Measurements from ENCODE around the gene VPS9D1. TPM values are rescaled to one million over a fixed set of nuclear protein-coding genes. Genes with fewer than 3 reads are reported as not detected.
A peak's percentile ranks its signal among the peaks of the same experiment; 100 is the strongest.

Gene VPS9D1
- total and polyA plus RNA-seq, 2 experiments from 2014 or later = 4.8 to 19.5 TPM

DNA sequence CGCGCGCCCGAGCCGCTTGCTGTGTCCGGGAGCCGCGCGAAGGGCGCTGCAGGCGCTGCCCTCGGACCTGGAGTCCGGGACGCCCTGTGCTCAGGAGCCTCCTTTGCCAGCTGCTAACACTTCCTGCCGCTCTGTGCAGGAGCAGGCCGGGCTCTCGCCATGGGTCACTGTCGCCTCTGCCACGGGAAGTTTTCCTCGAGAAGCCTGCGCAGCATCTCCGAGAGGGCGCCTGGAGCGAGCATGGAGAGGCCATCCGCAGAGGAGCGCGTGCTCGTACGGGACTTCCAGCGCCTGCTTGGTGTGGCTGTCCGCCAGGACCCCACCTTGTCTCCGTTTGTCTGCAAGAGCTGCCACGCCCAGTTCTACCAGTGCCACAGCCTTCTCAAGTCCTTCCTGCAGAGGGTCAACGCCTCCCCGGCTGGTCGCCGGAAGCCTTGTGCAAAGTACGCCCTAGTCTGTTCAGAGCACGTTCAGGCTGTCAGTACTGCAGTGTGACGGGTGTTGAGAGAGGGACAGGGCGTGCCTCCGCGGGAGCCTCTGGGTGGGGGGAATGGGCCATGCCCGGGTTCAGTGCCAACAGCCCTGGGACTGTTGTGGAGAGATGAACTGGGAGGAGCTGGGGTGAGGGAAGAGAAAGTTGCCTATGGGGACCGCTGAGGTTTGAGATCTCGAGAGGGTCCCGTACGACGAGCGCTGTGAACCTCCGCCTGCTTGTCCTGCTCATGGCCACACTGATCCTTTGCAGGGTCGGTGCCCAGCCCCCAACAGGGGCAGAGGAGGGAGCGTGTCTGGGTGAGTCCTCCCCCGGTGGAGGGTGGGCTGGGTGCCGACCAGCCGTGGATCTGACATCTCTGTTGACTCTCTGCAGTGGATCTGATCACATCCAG is 1.9 kb upstream of the VPS9D1 start:
- peak overlapping the region; percentile 81 for H3K9ac ChIP-seq
- H3K4me3 ChIP-seq = peak overlapping the region; percentile 76
- peaks cover 74% of the 10 kb centered on the region for H3K79me2 ChIP-seq (ENCODE audit: insufficient read depth)
- H3K4me1 ChIP-seq (ENCODE audit: insufficient read depth) = peaks cover 17% of the 10 kb centered on the region
- 54 to 55% methylated on average over 53 to 55 of the region's 56 CpGs for WGBS, 2 experiments (ENCODE audit: low coverage in 1 of 2, low lambda C conversion rate in 2 of 2, missing lambda C conversion rate in 2 of 2)
- no peaks in the 10 kb centered on the region for H3K9me2 ChIP-seq (ENCODE audit: insufficient read depth)
- no peaks in the 10 kb centered on the region for H3K9me3 ChIP-seq (ENCODE audit: low read depth)
- in situ Hi-C loops (cut with MboI) = no loop called here
- peaks cover 7% of the 10 kb centered on the region; the same call in 1 of the 2 replicates for H3K36me3 ChIP-seq (ENCODE audit: low read depth)
- H3F3A ChIP-seq (ENCODE audit: insufficient read depth) = peaks cover 22% of the 10 kb centered on the region
- H3K4me2 ChIP-seq (ENCODE audit: unreplicated experiment) = peak overlapping the region; percentile 84
- no peaks in the 10 kb centered on the region for H4K20me1 ChIP-seq (ENCODE audit: insufficient read depth)
- H3K27ac ChIP-seq = peak overlapping the region; percentile 86
- TF ChIP-seq EZH2 (IDR thresholded peaks at IDR 0.05; ENCODE audit: insufficient read depth, poor library complexity, severe bottlenecking) (no peak), EZH2phosphoT487 (IDR thresholded peaks at IDR 0.05; ENCODE audit: insufficient read depth, low read depth) (no peak)
- DNase-seq = peak; percentile 26
- no peaks in the 10 kb centered on the region for H3K27me3 ChIP-seq (replicated peaks; ENCODE audit: insufficient read depth)
- no peak overlapping the region for H2AFZ ChIP-seq

DNA sequence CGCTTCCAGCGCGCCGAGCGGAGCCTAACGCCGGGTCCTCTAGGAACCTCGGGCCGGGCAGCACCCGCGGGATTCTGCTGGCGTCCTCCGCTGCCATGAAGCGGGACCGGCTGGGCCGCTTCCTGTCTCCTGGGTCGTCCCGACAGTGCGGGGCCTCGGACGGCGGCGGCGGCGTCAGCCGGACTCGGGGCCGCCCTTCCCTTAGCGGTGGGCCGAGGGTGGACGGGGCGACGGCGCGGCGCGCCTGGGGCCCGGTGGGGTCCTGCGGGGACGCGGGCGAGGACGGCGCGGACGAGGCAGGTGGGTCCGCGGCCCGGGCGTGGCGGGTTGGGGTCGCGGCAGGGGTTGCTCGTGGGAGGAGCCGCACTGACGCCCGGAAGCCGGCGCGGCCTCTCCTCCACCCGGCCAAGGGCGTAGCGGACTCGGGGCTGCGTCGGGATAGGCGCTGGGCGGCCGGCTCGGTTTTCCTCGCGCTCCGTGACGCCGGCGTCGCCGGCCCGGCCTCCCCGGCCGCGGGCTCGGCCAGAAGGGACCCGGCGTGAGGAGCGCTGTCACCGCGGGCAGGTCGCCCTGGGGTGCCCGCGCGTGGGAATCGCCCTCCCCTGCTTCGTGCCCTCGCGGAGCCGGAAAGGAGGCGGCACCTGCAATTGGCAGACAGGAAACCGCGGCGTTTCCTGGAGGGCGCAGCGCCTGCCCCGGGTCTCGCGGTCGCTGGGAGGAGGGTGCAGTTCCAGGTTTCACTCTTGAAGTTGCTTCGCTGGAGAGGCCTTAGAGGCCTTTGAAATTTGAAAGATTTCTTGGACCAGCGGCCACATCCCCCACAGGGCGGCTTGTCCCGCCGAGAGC is 1.1 kb upstream of the VPS9D1 start:
- H3K27me3 ChIP-seq (replicated peaks; ENCODE audit: insufficient read depth) = no peaks in the 10 kb centered on the region
- in situ Hi-C loops (cut with MboI) = no loop called here
- peaks cover 17% of the 10 kb centered on the region for H3K4me1 ChIP-seq (ENCODE audit: insufficient read depth)
- DNase-seq = peak; percentile 77
- no peaks in the 10 kb centered on the region for H4K20me1 ChIP-seq (ENCODE audit: insufficient read depth)
- H3K9me3 ChIP-seq (ENCODE audit: low read depth) = no peaks in the 10 kb centered on the region
- TF ChIP-seq EZH2phosphoT487 (IDR thresholded peaks at IDR 0.05; ENCODE audit: insufficient read depth, low read depth) (no peak), EZH2 (IDR thresholded peaks at IDR 0.05; ENCODE audit: insufficient read depth, poor library complexity, severe bottlenecking) (no peak)
- peak overlapping the region; percentile 84 for H3K4me2 ChIP-seq (ENCODE audit: unreplicated experiment)
- H3K9me2 ChIP-seq (ENCODE audit: insufficient read depth) = no peaks in the 10 kb centered on the region
- H3K79me2 ChIP-seq (ENCODE audit: insufficient read depth) = peaks cover 71% of the 10 kb centered on the region
- H3F3A ChIP-seq (ENCODE audit: insufficient read depth) = peaks cover 22% of the 10 kb centered on the region
- H2AFZ ChIP-seq = peak overlapping the region; percentile 45
- peaks cover 7% of the 10 kb centered on the region; the same call in 1 of the 2 replicates for H3K36me3 ChIP-seq (ENCODE audit: low read depth)
- H3K27ac ChIP-seq = peak overlapping the region; percentile 86
- H3K9ac ChIP-seq = peak overlapping the region; percentile 81
- H3K4me3 ChIP-seq = peak overlapping the region; percentile 76
- 1 to 2% methylated on average over 88 to 96 of the region's 112 CpGs for WGBS, 2 experiments (ENCODE audit: low coverage in 1 of 2, low lambda C conversion rate in 2 of 2, missing lambda C conversion rate in 2 of 2)

DNA sequence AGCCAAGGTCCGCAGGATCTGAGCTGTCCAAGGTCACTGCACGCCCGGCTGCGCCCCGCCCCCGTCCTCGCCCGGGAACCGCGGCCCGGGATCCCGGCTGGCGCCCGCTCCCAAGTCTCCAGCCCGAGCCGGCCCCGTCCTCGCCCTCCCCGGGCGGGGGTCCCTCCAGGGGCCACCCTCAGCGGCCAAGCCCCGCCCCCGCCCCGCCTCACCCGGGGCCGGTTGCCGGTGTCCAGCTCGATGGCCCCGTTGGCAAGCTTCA is 216 bp downstream of the VPS9D1 start:
- TF ChIP-seq EZH2 (IDR thresholded peaks at IDR 0.05; ENCODE audit: insufficient read depth, poor library complexity, severe bottlenecking) (no peak), EZH2phosphoT487 (IDR thresholded peaks at IDR 0.05; ENCODE audit: insufficient read depth, low read depth) (no peak)
- Histone ChIP-seq H3K4me3 (peak overlapping the region; percentile 76), H3K36me3 (ENCODE audit: low read depth) (peaks cover under 1% of the 10 kb centered on the region; the same call in 1 of the 2 replicates), H3K9me2 (ENCODE audit: insufficient read depth) (no peaks in the 10 kb centered on the region), H3F3A (ENCODE audit: insufficient read depth) (peaks cover 22% of the 10 kb centered on the region), H3K9me3 (ENCODE audit: low read depth) (no peaks in the 10 kb centered on the region), H3K9ac (peak overlapping the region; percentile 81), H2AFZ (peak overlapping the region; percentile 49), H3K79me2 (ENCODE audit: insufficient read depth) (peaks cover 59% of the 10 kb centered on the region), H3K27me3 (replicated peaks; ENCODE audit: insufficient read depth) (no peaks in the 10 kb centered on the region), H4K20me1 (ENCODE audit: insufficient read depth) (no peaks in the 10 kb centered on the region), H3K4me2 (ENCODE audit: unreplicated experiment) (peak overlapping the region; percentile 84), H3K4me1 (ENCODE audit: insufficient read depth) (peaks cover 17% of the 10 kb centered on the region), H3K27ac (peak overlapping the region; percentile 86)
- in situ Hi-C loops (cut with MboI) = no loop called here
- peak; percentile 68 for DNase-seq
- WGBS, 2 experiments (ENCODE audit: low coverage in 1 of 2, low lambda C conversion rate in 2 of 2, missing lambda C conversion rate in 2 of 2) = 0 to 6% methylated on average over 23 to 27 of the region's 29 CpGs

DNA sequence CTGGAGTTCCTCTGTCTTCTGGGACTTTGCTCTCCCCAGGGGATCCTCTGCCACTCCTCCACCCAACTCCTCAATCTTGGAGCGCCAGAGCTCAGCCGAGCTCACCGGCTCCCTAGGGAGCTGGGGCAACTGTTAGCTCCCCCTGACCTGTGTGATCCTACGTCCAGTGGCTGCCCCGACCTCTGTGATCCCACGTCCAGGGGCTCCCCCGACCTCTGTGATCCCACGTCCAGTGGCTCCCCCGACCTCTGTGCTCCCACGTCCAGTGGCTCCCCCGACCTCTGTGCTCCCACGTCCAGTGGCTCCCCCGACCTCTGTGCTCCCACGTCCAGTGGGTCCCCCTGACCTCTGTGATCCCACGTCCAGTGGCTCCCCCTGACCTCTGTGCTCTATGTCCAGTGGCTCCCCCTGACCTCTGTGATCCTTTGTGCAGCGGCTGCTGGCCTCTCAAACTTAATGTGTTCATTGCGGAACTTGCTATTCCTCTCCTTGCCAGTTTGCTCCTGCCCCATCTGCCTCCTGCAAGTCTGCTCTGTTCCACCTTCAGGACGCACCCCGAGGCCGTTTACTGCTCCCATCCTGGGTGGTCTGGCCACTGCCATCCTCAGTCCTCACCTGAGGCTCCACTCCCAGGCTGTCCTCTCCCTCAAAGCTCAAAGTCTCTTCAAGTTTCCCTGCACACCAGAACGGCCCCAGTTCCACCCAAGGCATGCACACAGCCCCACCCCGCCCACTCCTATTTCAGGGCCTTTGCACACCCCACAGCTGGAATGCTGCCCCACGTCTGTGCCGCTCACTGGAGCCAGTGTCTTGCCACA is 2.8 kb downstream of the VPS9D1 start:
- Histone ChIP-seq H3K9ac (no peak overlapping the region), H4K20me1 (ENCODE audit: insufficient read depth) (no peaks in the 10 kb centered on the region), H3K79me2 (ENCODE audit: insufficient read depth) (peaks cover 33% of the 10 kb centered on the region), H3K36me3 (ENCODE audit: low read depth) (no peaks in the 10 kb centered on the region), H3K4me1 (ENCODE audit: insufficient read depth) (peaks cover 17% of the 10 kb centered on the region), H3K4me3 (no peak overlapping the region), H3K9me2 (ENCODE audit: insufficient read depth) (no peaks in the 10 kb centered on the region), H3K9me3 (ENCODE audit: low read depth) (no peaks in the 10 kb centered on the region), H3K27me3 (replicated peaks; ENCODE audit: insufficient read depth) (no peaks in the 10 kb centered on the region), H3K27ac (no peak overlapping the region), H2AFZ (no peak overlapping the region), H3K4me2 (ENCODE audit: unreplicated experiment) (no peak overlapping the region), H3F3A (ENCODE audit: insufficient read depth) (peaks cover 22% of the 10 kb centered on the region)
- DNase-seq = no peak
- in situ Hi-C loops (cut with MboI) = no loop called here
- 86 to 87% methylated on average over 15 to 24 of the region's 24 CpGs for whole genome bisulfite sequencing, 2 experiments (ENCODE audit: low coverage in 1 of 2, low lambda C conversion rate in 2 of 2, missing lambda C conversion rate in 2 of 2)
- TF ChIP-seq EZH2phosphoT487 (IDR thresholded peaks at IDR 0.05; ENCODE audit: insufficient read depth, low read depth) (no peak), EZH2 (IDR thresholded peaks at IDR 0.05; ENCODE audit: insufficient read depth, poor library complexity, severe bottlenecking) (no peak)
